Nephron (organoid): ENCODE results near the gene ADCY1.

Experiments
- H3K27ac Mint-ChIP-seq, 3 experiments: 2 replicates each; pipeline ENCODE4 v1.8.0; 2020; ENCODE audit warnings: mixed read lengths in 3 of 3, mild to moderate bottlenecking in 2 of 3, moderate library complexity in 1 of 3
- H3K27me3 Mint-ChIP-seq: 2 replicates; pipeline ENCODE4 v1.8.0; 2021; ENCODE audit warnings: low read depth, mild to moderate bottlenecking, moderate library complexity, mixed read lengths
- H3K36me3 Mint-ChIP-seq: 2 replicates; pipeline ENCODE4 v1.8.0; 2020; ENCODE audit warnings: low read depth, mixed read lengths
- H3K4me1 Mint-ChIP-seq: 2 replicates; pipeline ENCODE4 v1.8.0; 2020; ENCODE audit warnings: mixed read lengths
- H3K4me3 Mint-ChIP-seq, 3 experiments: 2 replicates each; pipeline ENCODE4 v1.8.0; 2020; ENCODE audit warnings: mild to moderate bottlenecking in 3 of 3, mixed read lengths in 3 of 3, moderate library complexity in 2 of 3
- H3K9me3 Mint-ChIP-seq: 2 replicates; pipeline ENCODE4 v1.8.0; 2020; ENCODE audit warnings: mixed read lengths
- TF ChIP-seq, protein P1 (sequence below), 3 experiments: fragments of 200-600 bp; sonication (generic); IDR thresholded peaks; one replicate each; pipeline ENCODE4 v1.5.0; 2021; ENCODE audit warnings: antibody characterized with exemption in 3 of 3; ENCODE audit not compliant: unreplicated experiment in 3 of 3

The ADCY1 gene

DNA sequence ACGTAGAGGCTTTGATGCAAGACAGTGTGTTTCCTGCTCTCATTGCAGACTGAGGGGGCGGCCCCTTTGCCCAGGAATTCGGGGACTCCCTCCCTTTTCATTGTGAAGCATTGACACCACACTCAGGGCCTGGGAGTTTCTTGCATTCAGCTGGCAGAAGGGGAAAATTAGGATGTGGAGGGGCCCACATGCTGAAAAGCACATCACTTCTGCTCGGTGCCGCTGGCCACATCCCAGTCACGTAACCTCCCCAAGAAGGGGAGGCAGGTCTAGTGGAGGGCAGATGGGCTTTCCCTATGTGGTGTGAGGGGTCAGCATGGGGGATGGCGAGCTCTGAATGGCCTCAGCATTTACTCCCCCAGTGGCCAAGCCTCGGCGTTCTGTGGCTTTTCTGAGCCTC, 47.9 kb downstream of the ADCY1 start:
- no peaks in the 10 kb centered on the region for H3K4me1 Mint-ChIP-seq
- no peak overlapping the region for H3K4me3 Mint-ChIP-seq

DNA sequence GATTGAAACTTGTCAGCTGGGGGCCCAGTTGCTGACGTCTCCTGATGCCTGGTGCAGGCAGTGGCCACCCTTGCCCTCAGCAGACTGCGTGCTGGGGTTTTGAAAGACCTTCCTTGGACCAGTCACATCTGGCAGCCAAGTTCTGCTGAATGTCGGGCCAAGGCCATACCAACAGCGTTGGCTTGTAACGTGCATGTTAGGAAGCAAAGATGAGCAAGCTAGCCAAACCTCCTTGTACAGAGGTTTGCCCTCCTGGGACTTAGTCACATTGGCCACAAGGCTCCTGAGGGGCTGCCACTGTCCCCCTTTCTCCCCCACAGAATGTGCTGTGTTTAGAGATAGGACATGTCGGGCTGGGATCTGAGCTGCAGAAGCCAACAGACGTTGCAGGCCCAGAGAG, 49.0 kb downstream of the ADCY1 start:
- Mint-ChIP-seq H3K4me1 (no peaks in the 10 kb centered on the region), H3K4me3 (no peak overlapping the region), H3K9me3 (peaks cover 15% of the 10 kb centered on the region), H3K27ac (no peak overlapping the region), H3K27me3 (peaks cover 5% of the 10 kb centered on the region), H3K36me3 (no peaks in the 10 kb centered on the region)
- TF ChIP-seq, protein P1, sequence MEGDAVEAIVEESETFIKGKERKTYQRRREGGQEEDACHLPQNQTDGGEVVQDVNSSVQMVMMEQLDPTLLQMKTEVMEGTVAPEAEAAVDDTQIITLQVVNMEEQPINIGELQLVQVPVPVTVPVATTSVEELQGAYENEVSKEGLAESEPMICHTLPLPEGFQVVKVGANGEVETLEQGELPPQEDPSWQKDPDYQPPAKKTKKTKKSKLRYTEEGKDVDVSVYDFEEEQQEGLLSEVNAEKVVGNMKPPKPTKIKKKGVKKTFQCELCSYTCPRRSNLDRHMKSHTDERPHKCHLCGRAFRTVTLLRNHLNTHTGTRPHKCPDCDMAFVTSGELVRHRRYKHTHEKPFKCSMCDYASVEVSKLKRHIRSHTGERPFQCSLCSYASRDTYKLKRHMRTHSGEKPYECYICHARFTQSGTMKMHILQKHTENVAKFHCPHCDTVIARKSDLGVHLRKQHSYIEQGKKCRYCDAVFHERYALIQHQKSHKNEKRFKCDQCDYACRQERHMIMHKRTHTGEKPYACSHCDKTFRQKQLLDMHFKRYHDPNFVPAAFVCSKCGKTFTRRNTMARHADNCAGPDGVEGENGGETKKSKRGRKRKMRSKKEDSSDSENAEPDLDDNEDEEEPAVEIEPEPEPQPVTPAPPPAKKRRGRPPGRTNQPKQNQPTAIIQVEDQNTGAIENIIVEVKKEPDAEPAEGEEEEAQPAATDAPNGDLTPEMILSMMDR (IDR thresholded peaks at IDR 0.05; ENCODE audit: unreplicated experiment in 3 of 3): no peak

More for the DNA sequence above, 47.9 kb downstream of the ADCY1 start:
- Mint-ChIP-seq H3K27me3 (peaks cover 5% of the 10 kb centered on the region), H3K27ac (no peak overlapping the region), H3K36me3 (no peaks in the 10 kb centered on the region), H3K9me3 (peaks cover 24% of the 10 kb centered on the region)
- TF ChIP-seq, protein P1 (IDR thresholded peaks at IDR 0.05; ENCODE audit: unreplicated experiment in 3 of 3): no peak

DNA sequence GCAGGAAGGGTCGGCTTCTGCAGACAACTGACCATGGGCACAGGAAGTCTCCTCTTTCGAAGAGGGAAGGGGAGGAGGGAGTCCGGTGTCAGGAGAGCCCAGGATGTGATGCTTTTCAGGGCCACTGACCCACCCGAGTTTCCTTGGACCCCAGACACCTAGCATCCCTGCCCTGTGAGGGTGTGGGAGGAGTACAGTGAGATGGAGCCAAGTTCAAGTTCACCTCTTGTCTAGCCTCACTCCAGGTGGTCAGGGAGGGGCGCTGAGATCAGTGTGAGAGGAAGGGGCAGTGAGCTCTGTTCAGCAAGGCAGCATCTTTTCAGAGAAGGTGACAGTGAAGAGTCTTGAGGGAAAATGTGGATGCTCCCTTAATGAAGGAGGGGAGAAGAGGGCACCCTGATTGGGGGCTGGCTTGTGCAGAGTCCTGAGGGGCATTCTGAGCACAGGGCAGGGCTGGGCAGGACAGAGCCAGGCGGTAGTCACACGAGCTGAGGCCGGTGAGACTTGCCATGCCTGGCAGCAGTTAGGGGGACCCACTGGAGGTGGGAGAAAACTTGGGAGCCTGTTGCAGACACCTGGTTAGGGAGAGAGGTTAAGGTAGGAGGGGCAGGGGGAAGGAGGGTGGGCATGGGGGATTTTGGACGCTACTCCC, 49.7 kb downstream of the ADCY1 start:
- H3K27me3 Mint-ChIP-seq: peaks cover 5% of the 10 kb centered on the region
- no peaks in the 10 kb centered on the region for H3K4me1 Mint-ChIP-seq

DNA sequence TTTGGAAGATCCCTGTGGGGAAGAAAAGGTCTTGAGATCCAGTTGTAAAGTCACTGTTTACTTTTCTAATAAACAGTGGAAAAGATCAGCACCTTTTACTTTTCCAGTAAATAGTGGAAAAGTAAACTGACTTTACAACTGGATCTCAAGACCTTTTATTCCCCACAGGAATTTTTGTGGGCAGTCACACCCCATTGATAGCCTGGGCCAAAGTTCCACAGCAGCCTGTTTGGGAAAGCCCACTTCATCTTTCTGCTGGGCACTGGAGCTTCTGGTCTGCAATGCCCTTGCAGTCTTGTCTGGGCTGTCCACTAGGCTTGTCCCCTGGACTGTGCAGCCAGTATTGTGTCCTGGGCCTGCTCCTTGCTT, 50.2 kb downstream of the ADCY1 start:
- Mint-ChIP-seq H3K4me3 (no peak overlapping the region), H3K4me1 (no peaks in the 10 kb centered on the region), H3K27ac (no peak overlapping the region), H3K36me3 (no peaks in the 10 kb centered on the region), H3K27me3 (peaks cover 5% of the 10 kb centered on the region), H3K9me3 (peaks cover 7% of the 10 kb centered on the region)
- TF ChIP-seq, protein P1 (IDR thresholded peaks at IDR 0.05; ENCODE audit: unreplicated experiment in 3 of 3): no peak

More for the DNA sequence above, 49.7 kb downstream of the ADCY1 start:
- Mint-ChIP-seq H3K4me3 (no peak overlapping the region), H3K36me3 (no peaks in the 10 kb centered on the region), H3K9me3 (peaks cover 9% of the 10 kb centered on the region), H3K27ac (no peak overlapping the region)
- TF ChIP-seq, protein P1 (IDR thresholded peaks at IDR 0.05; ENCODE audit: unreplicated experiment in 3 of 3): no peak

DNA sequence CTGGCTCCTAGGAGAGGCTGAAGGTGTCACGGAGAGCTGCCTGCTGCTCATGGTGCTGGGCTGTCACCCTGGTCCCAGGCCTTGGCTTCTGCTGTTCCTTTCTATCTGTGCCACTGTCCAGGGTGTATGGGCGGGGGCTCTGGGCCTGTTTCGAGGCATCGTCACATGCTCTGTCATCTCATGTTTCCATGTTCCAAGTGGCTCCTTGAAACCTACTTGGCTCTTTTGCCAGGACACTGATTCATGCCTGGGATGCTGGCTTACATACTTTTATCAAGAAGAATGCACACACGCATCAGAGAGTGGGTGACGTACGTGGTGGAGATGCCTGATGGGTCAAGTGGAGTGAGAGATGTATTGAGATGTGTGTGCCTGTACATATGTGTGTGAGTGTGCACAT, 50.9 kb downstream of the ADCY1 start:
- peaks cover 5% of the 10 kb centered on the region for H3K27me3 Mint-ChIP-seq
- no peak overlapping the region for H3K4me3 Mint-ChIP-seq
- H3K36me3 Mint-ChIP-seq: no peaks in the 10 kb centered on the region

More for the DNA sequence above, 50.9 kb downstream of the ADCY1 start:
- Mint-ChIP-seq H3K9me3 (peaks cover 2% of the 10 kb centered on the region), H3K27ac (no peak overlapping the region), H3K4me1 (no peaks in the 10 kb centered on the region)
- TF ChIP-seq, protein P1 (IDR thresholded peaks at IDR 0.05; ENCODE audit: unreplicated experiment in 3 of 3): no peak
